ENCODE results near the gene CPT2.

GRCh38 chr1:53210352-53210751 lies 13.7 kb downstream of the CPT2 start:
- TF ChIP-seq EZH2 (IDR thresholded peaks at IDR 0.05; ENCODE audit: low read length, missing control alignments): no peak
- no peak for TF ChIP-seq CTCF (conservative IDR thresholded peaks at IDR 0.05 in 1 of 2, IDR thresholded peaks at IDR 0.05 in 1 of 2; ENCODE audit: low read depth in 1 of 2, low read length in 2 of 2)
